ENCODE results near the gene NDUFV1.
A peak's percentile ranks its signal among the peaks of the same experiment; 100 is the strongest.

NDUFV1 gene

GRCh38 chr11:67604815-67605214 is 1.9 kb upstream of the NDUFV1 start:
- TF ChIP-seq ZFX (IDR thresholded peaks at IDR 0.05) (no peak), CTCF (conservative IDR thresholded peaks at IDR 0.05) (no peak)
- no peak overlapping the region for H3K27ac ChIP-seq

GRCh38 chr11:67605231-67606011 is 1.3 kb upstream of the NDUFV1 start:
- H3K27ac ChIP-seq = no peak overlapping the region
- no peak for TF ChIP-seq CTCF (conservative IDR thresholded peaks at IDR 0.05)
- no peak for TF ChIP-seq ZFX (IDR thresholded peaks at IDR 0.05)

- peak overlapping the region; percentile 86 for H3K27ac ChIP-seq
- TF ChIP-seq ZFX (IDR thresholded peaks at IDR 0.05) (no peak), CTCF (conservative IDR thresholded peaks at IDR 0.05) (no peak)
Observed at GRCh38 chr11:67606093-67606491, 644 bp upstream of the NDUFV1 start.

- TF ChIP-seq CTCF (conservative IDR thresholded peaks at IDR 0.05) (no peak), ZFX (IDR thresholded peaks at IDR 0.05) (no peak)
- H3K27ac ChIP-seq = peak overlapping the region; percentile 86
Observed at GRCh38 chr11:67607507-67607906, 771 bp downstream of the NDUFV1 start.

DNA sequence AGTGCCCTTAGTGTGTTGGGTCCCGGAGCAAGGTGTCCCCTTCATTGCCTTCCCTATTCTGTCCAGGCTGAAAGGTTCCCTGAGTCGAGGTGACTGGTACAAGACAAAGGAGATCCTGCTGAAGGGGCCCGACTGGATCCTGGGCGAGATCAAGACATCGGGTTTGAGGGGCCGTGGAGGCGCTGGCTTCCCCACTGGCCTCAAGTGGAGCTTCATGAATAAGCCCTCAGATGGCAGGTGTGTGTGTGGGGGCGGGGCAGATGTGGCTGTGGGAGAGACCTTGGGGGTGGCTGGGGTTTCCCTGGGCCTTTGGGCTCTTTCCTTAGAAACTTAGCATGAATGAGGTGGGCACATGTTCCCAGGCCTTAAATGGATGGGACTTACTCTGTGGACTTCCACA is 1.8 kb downstream of the NDUFV1 start:
- no peak for TF ChIP-seq ZFX (IDR thresholded peaks at IDR 0.05)
- no peak for TF ChIP-seq CTCF (conservative IDR thresholded peaks at IDR 0.05)
- no peak overlapping the region for H3K27ac ChIP-seq

- TF ChIP-seq CTCF (conservative IDR thresholded peaks at IDR 0.05) (no peak), ZFX (IDR thresholded peaks at IDR 0.05) (no peak)
- no peak overlapping the region for H3K27ac ChIP-seq
Observed at GRCh38 chr11:67609316-67609715, 2.6 kb downstream of the NDUFV1 start.

- no peak for TF ChIP-seq CTCF (conservative IDR thresholded peaks at IDR 0.05)
- TF ChIP-seq ZFX (IDR thresholded peaks at IDR 0.05) = no peak
- no peak overlapping the region for H3K27ac ChIP-seq
Observed at GRCh38 chr11:67610302-67610868, 3.6 kb downstream of the NDUFV1 start.
